GM12891 (cell line): ENCODE measurements around the gene SSTR3.

Source experiments
- PAX5 ChIP-seq: IDR thresholded peaks from 2 replicates; pipeline ENCODE4 v1.6.1; 2011; ENCODE audit warnings: low read length, moderate library complexity, mild to moderate bottlenecking; ENCODE audit not compliant: insufficient read depth, severe bottlenecking
- POLR2A ChIP-seq: IDR thresholded peaks from 2 replicates; pipeline ENCODE4 v1.6.1; 2011; ENCODE audit warnings: low read depth, low read length, control low read depth
- POLR2AphosphoS5 ChIP-seq: IDR thresholded peaks from 2 replicates; pipeline ENCODE4 v1.6.1; 2011; ENCODE audit warnings: low read depth, low read length, control low read depth
- POU2F2 ChIP-seq: IDR thresholded peaks from 2 replicates; pipeline ENCODE4 v1.6.1; 2011; ENCODE audit warnings: low read depth, mild to moderate bottlenecking, control low read depth, low read length, moderate library complexity
- SPI1 ChIP-seq: IDR thresholded peaks from 2 replicates; pipeline ENCODE4 v1.6.1; 2011; ENCODE audit warnings: low read depth, low read length, control low read depth
- TAF1 ChIP-seq: IDR thresholded peaks from 2 replicates; pipeline ENCODE4 v1.6.1; 2011; ENCODE audit warnings: low read depth, low read length, control low read depth

DNA sequence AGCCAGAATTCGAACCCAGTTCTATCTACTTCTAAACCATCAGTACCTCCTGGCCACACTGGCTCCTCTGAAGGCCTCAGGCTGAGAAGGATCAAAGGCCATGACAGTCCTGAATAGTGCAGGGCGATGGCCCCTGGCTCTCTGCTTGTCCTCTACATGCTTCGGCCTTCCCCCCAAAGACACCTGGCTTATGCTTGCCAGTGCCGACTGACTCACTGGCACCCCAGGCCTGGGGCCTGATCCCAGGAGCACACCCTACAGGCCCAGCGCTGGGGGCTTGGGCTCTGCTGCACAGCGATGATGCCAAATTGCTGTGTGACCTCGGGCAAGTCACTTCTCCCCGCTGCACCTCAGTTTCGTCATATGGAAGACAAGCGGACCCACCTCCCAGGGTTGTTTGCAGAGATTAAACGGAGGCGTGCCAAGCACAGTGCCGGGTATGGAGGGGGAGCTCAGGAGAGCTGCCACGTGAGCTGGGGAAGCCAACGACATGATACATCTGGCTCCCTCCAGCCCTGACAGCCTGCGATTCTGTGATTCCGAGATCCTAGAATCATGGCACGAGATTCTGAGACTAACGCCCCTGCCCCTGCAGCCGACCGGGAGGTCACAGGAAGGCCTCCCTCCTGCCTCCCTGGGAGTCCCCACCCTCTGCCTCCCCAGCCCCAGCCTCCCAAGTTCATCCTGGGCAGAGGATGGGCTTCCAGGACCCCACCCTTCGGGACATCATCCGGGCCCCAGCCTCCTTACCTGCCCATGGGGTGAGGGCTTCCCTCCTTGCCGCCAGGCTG is 1.0 kb downstream of the SSTR3 start:
- TF ChIP-seq POLR2A (no peak), POLR2AphosphoS5 (no peak), TAF1 (no peak), SPI1 (no peak), PAX5 (no peak), POU2F2 (no peak)
